NK-92 treated with Interleukin-12 subunit alpha and Interleukin-12 subunit beta, amount 100 ng/mL, for 24 hours (cell line): ENCODE data around the gene AGBL5.
"Not testable (repeated sequence)": the region's sequence is repeated elsewhere in the genome, so short reads cannot be mapped to it uniquely, and the experiment has no call there.

Experiments used
- DNase-seq: peaks from one replicate; lab custom pipeline; 2025; lab: John Stamatoyannopoulos, UW

The AGBL5 gene

GRCh38 chr2:27118525-27119329 lies 67.3 kb downstream of the AGBL5 start, which contains the start of gene CGREF1:
Gene CGREF1 (minus strand): TSS chr2:27119128. CDS start chr2:27104366, 14,762 bp downstream.
- no peak for DNase-seq

GRCh38 chr2:27119330-27119670 lies 67.8 kb downstream of the AGBL5 start:
- DNase-seq, result not testable (repeated sequence)
